Measurements from ENCODE around the gene HECTD4. TPM values are rescaled to one million over a fixed set of nuclear protein-coding genes. Genes with fewer than 3 reads are reported as not detected.
"Not testable (repeated sequence)": the region's sequence is repeated elsewhere in the genome, so short reads cannot be mapped to it uniquely, and the experiment has no call there.

Gene HECTD4
- total RNA-seq, 1 donor from 2014 or later: 20.0 TPM

DNA sequence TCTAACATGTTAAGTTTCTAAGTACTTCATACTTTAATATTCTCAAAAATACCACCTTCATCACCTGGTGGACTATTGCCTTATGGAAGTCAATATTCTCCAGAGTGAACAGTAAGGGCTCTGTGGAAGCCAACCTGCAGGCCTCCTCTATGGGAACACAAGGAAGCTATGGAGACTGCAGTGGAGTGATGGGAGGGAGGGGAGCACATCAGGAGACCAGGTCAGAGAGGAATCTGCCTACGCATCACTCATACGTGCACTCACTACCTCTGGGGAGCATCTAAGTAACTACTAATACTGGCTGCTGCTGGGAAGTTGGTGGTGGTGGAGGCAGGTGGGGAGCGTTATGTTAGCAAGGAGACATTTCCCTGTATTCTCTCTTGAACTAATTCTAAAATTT, 19.9 kb downstream of the HECTD4 start:
- ATAC-seq (ENCODE audit: poor library complexity) (no peak), DNase-seq (no peak)
- intact Hi-C loops (cut with DNase I): no loop called here

- intact Hi-C loops (cut with DNase I): no loop called here
- no peak for ATAC-seq (ENCODE audit: poor library complexity)
- no peak for DNase-seq
Measured at GRCh38 chr12:112361271-112361670, 21.0 kb downstream of the HECTD4 start.

- no peak for ATAC-seq (ENCODE audit: poor library complexity)
- no peak for DNase-seq
- intact Hi-C loops (cut with DNase I): no loop called here
Measured at GRCh38 chr12:112359290-112359689, 22.9 kb downstream of the HECTD4 start.

GRCh38 chr12:112357214-112357613, 25.0 kb downstream of the HECTD4 start:
- ATAC-seq (ENCODE audit: poor library complexity): no peak
- intact Hi-C loops (cut with DNase I): no loop called here
- DNase-seq: no peak

GRCh38 chr12:112354399-112354798, 27.8 kb downstream of the HECTD4 start:
- DNase-seq (no peak), ATAC-seq (ENCODE audit: poor library complexity) (no peak)
- intact Hi-C loops (cut with DNase I): no loop called here

DNA sequence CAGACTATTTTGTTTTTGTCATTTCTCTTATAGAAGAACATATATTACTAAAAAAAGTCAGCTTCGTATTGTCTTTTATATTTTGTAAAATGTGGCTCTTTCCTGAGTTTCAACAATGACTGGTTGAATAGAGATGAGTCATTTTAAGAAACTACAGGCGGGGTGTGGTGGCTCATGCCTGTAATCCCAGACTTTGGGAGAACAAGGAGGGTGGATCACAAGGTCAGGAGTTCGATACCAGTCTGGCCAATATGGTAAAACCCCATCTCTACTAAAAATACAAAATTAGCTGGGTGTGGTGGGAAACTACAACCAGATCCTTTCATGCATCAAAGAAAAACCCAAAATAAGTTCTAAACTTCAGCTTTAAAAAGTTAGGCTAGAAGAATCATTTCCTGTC, 28.8 kb downstream of the HECTD4 start:
- intact Hi-C loops (cut with DNase I): no loop called here
- DNase-seq (no peak), ATAC-seq (ENCODE audit: poor library complexity) (no peak)

DNA sequence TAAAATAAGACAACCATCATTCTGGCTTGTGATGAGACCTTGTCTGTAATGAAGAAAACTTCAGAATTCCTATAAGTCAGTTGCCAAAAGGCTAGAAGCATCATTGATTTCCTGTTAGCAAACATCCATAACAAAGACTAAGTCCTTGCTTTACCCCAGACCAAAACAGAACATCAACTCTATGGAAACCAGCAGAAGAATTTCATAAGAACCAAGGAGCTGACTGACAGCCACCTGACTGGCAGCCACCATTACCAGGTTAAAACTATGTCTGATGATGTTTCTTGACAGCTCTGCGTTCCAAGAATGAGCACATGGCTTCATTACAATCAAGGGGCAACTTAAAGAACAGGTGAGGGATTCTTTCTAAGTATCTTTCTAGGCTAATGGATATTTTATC, 29.3 kb downstream of the HECTD4 start:
- intact Hi-C loops (cut with DNase I): no loop called here
- DNase-seq: no peak
- ATAC-seq (ENCODE audit: poor library complexity): no peak

DNA sequence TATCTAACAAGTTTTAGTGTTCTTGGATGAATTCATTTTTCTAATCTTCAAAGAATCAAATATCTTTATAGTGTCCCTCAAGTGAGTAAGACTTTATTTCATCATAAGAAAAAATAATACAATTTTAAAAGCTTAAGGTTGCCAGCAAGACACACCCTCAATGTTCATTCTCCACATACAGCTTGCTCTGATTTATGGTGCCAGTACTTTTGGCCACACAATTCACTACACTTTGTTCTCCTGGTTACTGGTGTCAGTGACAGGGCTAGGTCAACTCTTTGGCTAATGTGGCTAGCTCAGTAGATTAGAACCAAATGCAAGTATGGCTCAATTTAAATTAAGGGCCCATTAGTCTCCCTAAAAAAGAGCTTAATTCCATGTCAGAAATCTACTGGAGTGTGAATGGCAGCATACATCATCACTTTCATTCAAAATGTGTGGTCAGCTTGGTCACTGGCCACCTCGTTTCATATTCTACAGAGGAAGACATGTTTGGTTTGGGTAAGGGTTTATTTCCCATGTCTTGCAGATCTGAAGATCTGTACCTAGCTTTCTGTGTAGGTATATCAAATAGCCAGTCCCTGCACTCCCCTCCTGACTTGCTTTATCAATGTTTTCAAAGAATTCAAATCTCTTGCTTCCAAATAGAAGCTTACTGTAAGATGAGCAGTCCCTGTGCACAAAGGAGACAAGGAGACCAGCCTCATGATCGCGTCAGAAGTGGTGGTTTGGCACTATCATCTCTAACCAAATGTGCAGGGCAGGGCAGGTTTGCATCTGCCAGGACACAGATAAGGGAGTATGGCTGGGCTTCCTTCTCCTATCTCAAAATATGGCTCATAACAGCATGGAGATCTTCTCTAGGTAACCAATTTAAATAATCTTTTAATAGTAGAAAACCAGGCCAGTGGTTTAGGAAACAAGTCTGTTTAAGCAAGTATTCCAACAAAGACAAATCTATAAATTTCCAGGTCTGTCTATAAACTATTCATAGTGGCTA, 31.3 kb downstream of the HECTD4 start:
- intact Hi-C loops (cut with DNase I): no loop called here

GRCh38 chr12:112349431-112349830, 32.8 kb downstream of the HECTD4 start:
- DNase-seq: no peak
- no peak for ATAC-seq (ENCODE audit: poor library complexity)
- intact Hi-C loops (cut with DNase I): no loop called here

More for the DNA sequence above, 31.3 kb downstream of the HECTD4 start:
- ATAC-seq (ENCODE audit: poor library complexity) (no peak), DNase-seq (no peak)

DNA sequence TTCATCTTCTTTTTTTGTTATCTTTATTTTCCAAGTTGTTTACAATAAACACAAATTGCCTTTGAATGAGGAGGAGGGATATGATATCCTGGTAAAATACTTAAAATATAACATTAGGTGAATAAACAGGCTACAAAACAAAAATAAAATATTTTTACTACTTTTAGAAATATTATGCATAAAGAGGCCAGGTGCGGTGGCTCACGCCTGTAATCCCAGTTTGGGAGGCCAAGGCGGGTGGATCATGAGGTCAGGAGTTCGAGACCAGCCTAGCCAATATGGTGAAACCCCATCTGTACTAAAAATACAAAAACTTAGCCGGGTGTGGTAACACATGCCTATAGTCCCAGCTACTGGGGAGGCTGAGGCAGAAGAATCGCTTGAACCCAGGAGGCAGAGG, 33.3 kb downstream of the HECTD4 start:
- DNase-seq; intact Hi-C loops (cut with DNase I); ATAC-seq (ENCODE audit: poor library complexity): not testable (repeated sequence)

DNA sequence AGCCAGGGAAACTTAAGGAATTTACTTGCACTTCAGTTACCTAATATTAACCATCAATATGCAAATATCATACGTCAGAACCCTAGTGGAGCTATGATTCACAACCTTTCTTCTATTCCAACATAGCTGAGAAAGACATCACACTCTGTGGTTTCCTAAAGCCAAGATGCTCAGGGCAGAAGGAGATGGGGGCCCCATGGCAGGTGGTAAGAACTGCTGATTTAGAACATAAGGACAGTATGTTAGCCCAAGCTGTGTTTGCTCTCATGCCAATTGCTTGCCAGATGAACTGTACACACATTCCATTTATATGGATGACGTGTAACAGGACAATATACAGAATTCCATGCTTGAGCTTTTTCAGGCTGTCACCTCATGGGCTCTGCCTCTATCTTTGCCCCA, 34.6 kb downstream of the HECTD4 start:
- intact Hi-C loops (cut with DNase I): no loop called here
- ATAC-seq (ENCODE audit: poor library complexity): no peak
- DNase-seq: no peak

- intact Hi-C loops (cut with DNase I): no loop called here
- ATAC-seq (ENCODE audit: poor library complexity) (no peak), DNase-seq (no peak)
Measured at GRCh38 chr12:112346194-112346593, 36.0 kb downstream of the HECTD4 start.

DNA sequence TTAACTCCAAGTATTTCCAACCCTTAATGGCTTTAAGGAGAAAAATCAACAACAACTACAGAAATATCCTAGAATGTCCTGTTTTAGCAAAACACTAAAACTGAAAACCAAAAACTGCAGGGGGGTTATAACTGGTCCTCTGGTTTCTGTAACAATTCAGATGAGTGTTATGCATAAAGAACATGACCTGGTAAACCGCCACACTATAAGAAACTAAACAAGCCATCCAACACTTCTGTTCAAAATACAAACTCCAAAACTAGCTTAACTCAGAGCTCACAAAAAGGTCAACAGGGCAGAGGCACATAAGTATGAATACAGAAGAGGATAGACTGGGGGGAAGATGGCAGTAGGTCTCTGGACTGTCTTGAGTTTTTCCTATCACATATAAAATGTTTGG, 38.0 kb downstream of the HECTD4 start:
- intact Hi-C loops (cut with DNase I): no loop called here
- ATAC-seq (ENCODE audit: poor library complexity) (no peak), DNase-seq (no peak)

- no peak for ATAC-seq (ENCODE audit: poor library complexity)
- DNase-seq: no peak
- intact Hi-C loops (cut with DNase I): no loop called here
Measured at GRCh38 chr12:112342587-112342986, 39.6 kb downstream of the HECTD4 start.

DNA sequence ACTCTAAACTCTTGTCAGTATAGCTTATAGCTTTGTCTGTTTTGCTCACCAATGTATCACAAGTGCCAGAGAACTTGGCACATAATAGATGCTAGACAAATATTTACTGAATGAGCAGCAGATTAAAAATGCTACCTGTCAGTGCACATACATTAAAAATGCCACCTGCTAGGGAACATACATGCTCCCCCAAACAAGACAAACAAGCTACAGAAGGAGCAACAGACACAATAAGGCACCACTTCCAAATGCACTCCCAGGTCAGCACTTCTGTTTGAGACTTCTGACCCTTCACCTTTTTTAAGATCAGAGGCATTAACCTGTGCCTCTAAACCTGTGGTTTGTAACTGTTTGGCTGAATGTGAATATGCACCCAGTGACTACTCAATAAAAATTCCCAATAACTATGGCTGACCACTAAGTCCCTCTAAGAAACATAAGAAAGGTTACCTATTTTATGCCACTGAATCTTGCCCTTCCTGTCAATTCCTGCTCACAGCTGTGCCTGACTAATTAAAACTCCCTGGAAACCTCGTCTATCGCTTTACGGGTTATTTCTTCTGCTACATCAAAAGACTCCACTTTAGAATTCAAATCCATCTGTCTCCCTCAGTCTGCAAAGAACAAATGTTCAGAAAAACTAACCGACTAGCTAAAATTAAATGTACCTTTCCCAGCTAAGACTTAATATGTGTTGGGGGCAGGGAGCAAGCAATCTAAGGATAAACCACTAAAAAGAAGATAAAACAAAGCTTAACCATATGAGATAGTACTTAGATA, 41.0 kb downstream of the HECTD4 start:
- ATAC-seq (ENCODE audit: poor library complexity) (no peak), DNase-seq (no peak)
- intact Hi-C loops (cut with DNase I): no loop called here

GRCh38 chr12:112340230-112340629, 42.0 kb downstream of the HECTD4 start:
- intact Hi-C loops (cut with DNase I): no loop called here
- DNase-seq (no peak), ATAC-seq (ENCODE audit: poor library complexity) (no peak)

- DNase-seq; intact Hi-C loops (cut with DNase I); ATAC-seq (ENCODE audit: poor library complexity): not testable (repeated sequence)
Measured at GRCh38 chr12:112334999-112335398, 47.2 kb downstream of the HECTD4 start.

DNA sequence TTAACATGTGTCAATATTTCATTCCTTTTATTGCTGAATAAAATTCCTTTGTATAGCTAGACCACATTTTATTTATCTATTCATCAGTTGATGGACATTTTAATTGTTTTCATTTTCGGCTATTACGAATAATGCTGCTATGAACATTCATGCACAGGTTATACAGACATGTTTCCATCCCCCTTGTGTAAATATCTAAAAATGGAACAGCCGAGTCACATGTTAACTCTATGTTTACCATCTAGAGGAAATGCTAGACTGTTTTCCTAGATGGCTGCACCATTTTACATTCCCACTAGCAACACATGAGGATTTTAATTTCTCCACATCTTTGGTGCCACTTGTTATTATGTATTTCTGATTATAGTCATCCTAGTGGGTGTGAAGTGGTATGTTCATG, 49.2 kb downstream of the HECTD4 start:
- DNase-seq (no peak), ATAC-seq (ENCODE audit: poor library complexity) (no peak)
- intact Hi-C loops (cut with DNase I): no loop called here

DNA sequence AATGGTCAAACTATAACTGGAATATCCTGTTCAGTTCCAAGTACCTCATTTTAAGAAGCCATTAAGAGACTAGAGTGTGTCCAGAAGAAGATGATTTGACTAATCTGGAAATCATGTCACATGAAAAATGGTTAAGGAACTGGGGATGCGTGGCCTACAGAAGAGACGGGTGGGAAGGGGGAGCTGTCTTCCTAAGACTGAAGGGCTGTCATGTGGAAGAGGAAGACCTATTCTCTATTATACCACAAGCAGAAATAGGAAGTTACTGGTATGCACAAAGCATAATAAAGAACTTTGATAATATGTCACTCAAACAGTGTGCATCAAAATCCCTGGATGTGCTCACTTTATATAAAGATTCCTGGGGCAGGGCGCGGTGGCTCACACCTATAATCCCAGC, 50.3 kb downstream of the HECTD4 start:
- ATAC-seq (ENCODE audit: poor library complexity) (no peak), DNase-seq (no peak)
- intact Hi-C loops (cut with DNase I): no loop called here

DNA sequence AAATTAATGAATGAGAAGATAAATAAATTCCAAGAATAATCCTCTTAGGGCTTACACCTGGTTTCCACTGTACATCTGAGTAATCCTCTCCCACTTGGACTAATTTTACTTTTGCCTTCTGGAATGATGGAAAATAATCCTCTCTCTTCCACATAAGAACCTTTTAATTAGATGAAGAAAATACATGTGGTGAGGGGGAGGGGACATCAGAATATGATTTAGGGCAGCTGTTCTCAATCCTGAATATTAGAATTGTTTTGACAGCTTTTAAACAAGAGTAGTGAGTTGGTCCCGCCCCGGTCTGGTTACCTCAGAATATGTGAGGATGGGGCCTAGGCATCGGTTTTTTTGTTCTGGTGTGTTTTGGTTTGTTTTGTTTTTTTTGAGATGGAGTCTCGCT, 51.5 kb downstream of the HECTD4 start:
- ATAC-seq (ENCODE audit: poor library complexity): no peak
- DNase-seq: no peak
- intact Hi-C loops (cut with DNase I): no loop called here

All from Right ventricle myocardium superior (tissue), 1 donor.